Measurements from ENCODE around the gene MEIOB.
"Not testable (repeated sequence)": the region's sequence is repeated elsewhere in the genome, so short reads cannot be mapped to it uniquely, and the experiment has no call there.

MEIOB gene

GRCh38 chr16:1884155-1884760 lies 12.3 kb upstream of the MEIOB start:
- DNase-seq (ENCODE audit: low read depth, low spot score), result peak; percentile 8
- no peak overlapping the region for H3K4me3 ChIP-seq (ENCODE audit: low read length)

DNA sequence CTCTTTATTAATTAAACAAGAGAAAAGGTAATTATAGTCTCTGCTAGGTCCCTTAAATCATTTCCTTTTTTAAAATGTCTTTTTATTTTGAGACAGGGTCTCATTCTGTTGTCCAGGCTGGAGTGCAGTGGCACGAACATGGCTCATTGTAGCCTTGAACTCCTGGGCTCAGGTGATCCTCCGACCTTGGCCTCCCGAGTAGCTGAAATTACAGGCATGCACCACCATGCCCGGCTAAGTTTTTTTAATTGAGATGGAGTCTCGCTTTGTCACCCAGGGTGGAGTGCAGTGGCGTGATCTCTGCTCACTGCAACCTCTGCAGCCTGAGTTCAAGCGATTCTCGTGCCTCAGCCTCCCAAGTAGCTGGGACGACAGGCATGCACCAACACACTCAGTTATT lies 9.2 kb upstream of the MEIOB start:
- not testable (repeated sequence) for DNase-seq (ENCODE audit: low read depth, low spot score)

GRCh38 chr16:1879477-1879876 lies 7.5 kb upstream of the MEIOB start:
- no peak for DNase-seq (ENCODE audit: low read depth, low spot score)

More for the DNA sequence above, 9.2 kb upstream of the MEIOB start:
- not testable (repeated sequence) for H3K4me3 ChIP-seq (ENCODE audit: low read length)

DNA sequence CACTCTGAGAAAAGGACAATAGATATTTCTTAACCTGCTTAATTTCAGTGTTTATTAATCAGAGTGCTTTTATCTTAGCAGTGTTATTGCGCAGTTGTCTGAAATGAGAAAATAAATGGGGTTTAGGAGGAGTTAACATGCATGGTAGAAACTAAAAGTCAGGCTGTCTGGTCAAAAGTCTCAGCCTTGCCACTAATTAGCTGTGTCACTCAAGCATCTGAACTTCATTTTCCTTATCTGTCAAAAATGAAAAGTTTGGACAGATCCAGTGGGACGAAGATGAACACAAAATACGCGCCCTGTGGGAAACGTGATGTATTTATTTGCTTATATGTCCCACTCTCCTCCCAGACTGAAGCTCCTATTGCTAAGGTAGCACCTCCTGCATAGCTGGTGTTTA lies 6.3 kb upstream of the MEIOB start:
- H3K4me3 ChIP-seq (ENCODE audit: low read length), result no peak overlapping the region
- DNase-seq (ENCODE audit: low read depth, low spot score), result no peak

More at GRCh38 chr16:1879477-1879876, 7.5 kb upstream of the MEIOB start:
- H3K4me3 ChIP-seq (ENCODE audit: low read length), result no peak overlapping the region

- no peak for DNase-seq (ENCODE audit: low read depth, low spot score)
- H3K4me3 ChIP-seq (ENCODE audit: low read length), result no peak overlapping the region
Measured at GRCh38 chr16:1877804-1878203, 5.8 kb upstream of the MEIOB start.

- DNase-seq (ENCODE audit: low read depth, low spot score), result no peak
- H3K4me3 ChIP-seq (ENCODE audit: low read length), result no peak overlapping the region
Measured at GRCh38 chr16:1877089-1877488, 5.1 kb upstream of the MEIOB start.

DNA sequence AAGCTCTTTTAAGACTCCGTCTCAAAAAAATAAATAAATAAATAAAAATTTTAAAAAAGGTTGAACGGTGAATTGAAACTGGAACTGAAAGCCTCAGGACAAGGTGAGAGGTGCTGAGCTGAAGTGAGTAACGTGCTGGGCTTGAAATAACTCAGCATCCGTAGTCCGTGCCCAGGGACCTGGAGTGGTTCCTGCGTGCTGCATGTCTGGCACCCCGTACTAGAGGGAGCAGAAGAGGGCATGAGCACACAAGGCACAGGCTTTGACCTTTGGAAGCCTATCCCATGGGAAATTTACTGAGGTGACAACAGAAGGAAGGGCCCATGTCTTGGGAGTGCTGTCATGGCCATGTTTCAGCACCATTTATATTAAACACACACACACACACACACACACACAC lies 4.5 kb upstream of the MEIOB start:
- no peak overlapping the region for H3K4me3 ChIP-seq (ENCODE audit: low read length)
- no peak for DNase-seq (ENCODE audit: low read depth, low spot score)

- not testable (repeated sequence) for DNase-seq (ENCODE audit: low read depth, low spot score); H3K4me3 ChIP-seq (ENCODE audit: low read length)
Measured at GRCh38 chr16:1876066-1876465, 4.1 kb upstream of the MEIOB start.

GRCh38 chr16:1874854-1875253 lies 2.9 kb upstream of the MEIOB start:
- H3K4me3 ChIP-seq (ENCODE audit: low read length), result no peak overlapping the region
- DNase-seq (ENCODE audit: low read depth, low spot score), result no peak

GRCh38 chr16:1870365-1871082 lies 1.4 kb downstream of the MEIOB start:
- DNase-seq (ENCODE audit: low read depth, low spot score), result no peak

DNA sequence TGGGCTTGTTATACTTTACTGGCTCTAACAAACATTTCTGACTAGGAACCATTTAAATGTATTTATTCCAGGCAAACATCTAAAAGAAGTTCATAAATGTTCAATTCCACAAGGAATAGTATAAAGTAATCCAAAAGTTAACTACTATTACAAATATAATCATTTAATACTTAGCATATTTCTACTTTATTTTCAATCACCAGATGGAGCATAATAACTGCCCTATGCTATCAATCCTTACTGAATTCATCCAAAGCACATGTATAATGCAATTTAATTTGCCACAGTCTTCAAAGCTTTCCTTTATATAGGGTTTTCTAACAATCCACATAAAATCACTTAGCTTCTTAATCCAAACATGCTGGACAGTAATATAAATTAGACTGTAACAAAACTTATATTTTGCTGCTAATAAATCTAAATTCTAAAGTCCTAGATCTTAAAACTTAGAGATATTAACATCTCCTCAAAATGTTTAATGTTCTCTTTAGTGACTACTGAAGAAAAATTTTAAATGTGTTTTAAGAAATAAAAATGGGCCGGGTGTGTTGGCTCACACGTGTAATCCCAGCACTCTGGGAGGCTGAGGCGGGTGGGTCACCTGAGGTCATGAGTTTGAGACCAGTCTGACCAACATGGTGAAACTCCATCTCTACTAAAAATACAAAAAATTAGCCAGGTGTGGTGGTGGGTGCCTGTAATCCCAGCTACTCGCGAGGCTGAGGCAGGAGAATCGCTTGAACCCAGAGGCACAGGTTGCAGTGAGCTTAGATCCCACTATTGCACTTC lies 5.9 kb downstream of the MEIOB start:
- no peak overlapping the region for H3K4me3 ChIP-seq (ENCODE audit: low read length)
- no peak for DNase-seq (ENCODE audit: low read depth, low spot score)

More at GRCh38 chr16:1870365-1871082, 1.4 kb downstream of the MEIOB start:
- H3K4me3 ChIP-seq (ENCODE audit: low read length), result no peak overlapping the region

- DNase-seq (ENCODE audit: low read depth, low spot score), result peak; percentile 32
- H3K4me3 ChIP-seq (ENCODE audit: low read length), result no peak overlapping the region
Measured at GRCh38 chr16:1863681-1864460, 8.1 kb downstream of the MEIOB start.

GRCh38 chr16:1862394-1862793 lies 9.6 kb downstream of the MEIOB start:
- no peak overlapping the region for H3K4me3 ChIP-seq (ENCODE audit: low read length)
- DNase-seq (ENCODE audit: low read depth, low spot score), result no peak

GRCh38 chr16:1861730-1862129 lies 10.2 kb downstream of the MEIOB start:
- DNase-seq (ENCODE audit: low read depth, low spot score), result no peak
- H3K4me3 ChIP-seq (ENCODE audit: low read length), result no peak overlapping the region

- DNase-seq (ENCODE audit: low read depth, low spot score), result no peak
- H3K4me3 ChIP-seq (ENCODE audit: low read length), result no peak overlapping the region
Measured at GRCh38 chr16:1859650-1860049, 12.3 kb downstream of the MEIOB start.

DNA sequence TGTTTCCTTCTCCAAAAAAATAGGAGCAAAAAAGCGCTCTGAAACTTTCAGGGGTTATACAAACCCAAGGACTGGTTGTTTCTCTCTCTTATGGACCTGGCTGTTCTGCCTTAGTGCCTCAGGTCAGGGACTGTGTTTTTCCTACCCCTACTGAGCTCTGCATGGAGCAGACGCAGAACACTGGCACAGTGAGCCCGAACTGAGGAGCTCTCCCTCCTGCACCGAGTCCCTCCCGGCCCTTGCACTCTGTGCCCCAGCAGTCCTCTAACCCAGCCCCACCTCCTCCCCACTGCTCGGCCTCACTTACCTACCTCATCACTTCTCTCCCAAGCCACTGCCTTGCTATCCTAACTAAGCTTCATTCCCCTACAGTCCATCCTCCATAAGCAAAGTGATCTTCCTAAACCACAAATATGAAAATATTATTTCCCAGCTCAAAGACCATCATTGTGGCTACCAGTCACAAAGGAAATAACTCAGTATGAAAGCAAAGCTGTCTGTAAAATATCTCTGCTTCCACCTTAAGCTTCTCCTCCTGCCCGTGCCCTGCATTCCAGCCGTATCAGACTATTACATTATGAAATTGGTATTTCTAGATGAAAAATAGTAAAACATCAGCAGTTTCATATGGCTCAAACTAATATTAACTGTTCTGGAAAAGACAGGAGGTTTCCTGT lies 13.6 kb downstream of the MEIOB start:
- no peak overlapping the region for H3K4me3 ChIP-seq (ENCODE audit: low read length)
- DNase-seq (ENCODE audit: low read depth, low spot score), result no peak

- no peak overlapping the region for H3K4me3 ChIP-seq (ENCODE audit: low read length)
- no peak for DNase-seq (ENCODE audit: low read depth, low spot score)
Measured at GRCh38 chr16:1857433-1858097, 14.4 kb downstream of the MEIOB start.

DNA sequence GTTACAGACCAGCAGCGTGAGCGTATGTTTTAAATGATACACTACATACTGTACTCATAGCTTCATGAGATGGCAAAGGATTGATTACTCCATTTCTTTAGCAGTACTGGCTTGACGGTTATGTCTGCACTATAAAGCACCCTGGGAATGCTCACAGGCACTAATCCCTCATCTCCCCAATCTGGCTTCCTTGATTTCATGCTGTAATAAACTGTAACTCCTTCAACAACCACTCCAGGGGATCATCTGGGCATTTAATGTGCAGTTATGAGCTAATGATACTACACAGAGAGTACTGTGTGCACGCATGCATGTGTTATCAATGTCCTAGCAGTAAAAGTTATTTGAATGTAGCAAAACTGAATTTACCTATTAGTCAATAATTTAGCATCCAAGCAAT lies 20.2 kb downstream of the MEIOB start:
- no peak overlapping the region for H3K4me3 ChIP-seq (ENCODE audit: low read length)
- no peak for DNase-seq (ENCODE audit: low read depth, low spot score)
